GM21423 (cell line): ENCODE results near the gene COL27A1.

ENCODE experiments used
- ATAC-seq: cut with Tn5 transposase; IDR thresholded peaks from one replicate; pipeline ENCODE4 v1.9.1; 2021; ENCODE audit warnings: mild to moderate bottlenecking, moderate library complexity; ENCODE audit not compliant: unreplicated experiment

COL27A1 gene

DNA sequence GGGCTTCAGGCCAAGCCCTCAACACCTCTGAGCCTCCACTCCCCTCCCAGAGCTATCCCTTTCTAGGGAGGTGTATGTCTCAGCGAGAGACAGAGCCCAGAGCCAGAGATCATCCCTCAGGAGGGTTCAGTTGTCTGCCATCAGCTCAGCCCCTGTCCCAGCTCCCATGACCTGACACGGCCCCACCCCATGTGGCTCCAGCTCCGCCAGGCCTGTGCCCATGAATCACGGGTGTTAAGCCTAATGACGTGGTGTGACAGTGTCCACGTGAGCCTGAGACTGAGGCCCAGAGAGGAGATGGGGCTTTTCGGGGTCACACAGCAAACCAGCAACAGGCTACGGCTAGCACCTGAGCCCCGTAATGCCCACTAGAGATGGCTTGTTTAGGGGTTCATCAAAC is 106.7 kb downstream of the COL27A1 start:
- no peak for ATAC-seq

- ATAC-seq = no peak
These were observed 108.6 kb downstream of the COL27A1 start for GRCh38 chr9:114263853-114264510.

GRCh38 chr9:114264806-114265550 is 109.6 kb downstream of the COL27A1 start:
- no peak for ATAC-seq

DNA sequence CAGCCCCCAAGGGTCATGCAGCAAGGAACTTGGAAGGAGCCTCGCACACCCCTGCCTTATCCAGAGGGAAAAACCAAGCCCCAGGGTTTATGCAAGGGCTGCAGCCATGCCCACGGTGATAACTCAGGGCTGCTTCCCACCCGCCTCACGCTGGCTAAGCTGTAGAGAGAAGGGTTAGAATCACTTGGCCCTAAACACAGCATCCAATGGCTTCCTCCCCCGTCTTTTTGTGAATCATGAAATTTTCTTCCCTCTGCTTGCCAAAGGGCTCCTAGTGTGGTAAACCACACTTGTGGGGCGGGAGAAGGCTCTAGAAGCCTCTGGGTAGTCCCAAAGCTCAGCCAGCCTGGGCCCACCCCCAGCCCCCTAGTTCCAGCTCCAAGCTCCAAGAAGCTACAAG is 111.6 kb downstream of the COL27A1 start:
- ATAC-seq = no peak

DNA sequence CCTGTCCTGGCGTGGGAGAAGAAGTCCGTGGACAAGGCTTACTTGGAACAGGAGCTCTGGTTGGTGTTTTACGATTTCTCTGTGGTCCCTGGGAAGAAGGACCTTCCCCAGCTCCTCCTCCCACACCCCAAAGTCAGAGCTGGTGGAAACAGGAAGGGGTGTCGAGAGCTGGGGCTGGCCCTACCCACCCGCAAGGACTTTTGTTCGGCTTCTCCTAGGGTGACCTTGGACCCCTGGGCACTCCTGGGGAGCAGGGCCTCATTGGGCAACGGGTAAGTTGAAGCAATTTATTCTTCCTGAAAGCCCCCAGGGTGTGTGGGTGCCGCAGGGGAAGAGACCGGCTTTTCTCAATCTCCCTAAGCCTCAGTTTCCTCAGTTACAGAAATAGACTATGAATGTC is 113.7 kb downstream of the COL27A1 start:
- ATAC-seq = no peak

DNA sequence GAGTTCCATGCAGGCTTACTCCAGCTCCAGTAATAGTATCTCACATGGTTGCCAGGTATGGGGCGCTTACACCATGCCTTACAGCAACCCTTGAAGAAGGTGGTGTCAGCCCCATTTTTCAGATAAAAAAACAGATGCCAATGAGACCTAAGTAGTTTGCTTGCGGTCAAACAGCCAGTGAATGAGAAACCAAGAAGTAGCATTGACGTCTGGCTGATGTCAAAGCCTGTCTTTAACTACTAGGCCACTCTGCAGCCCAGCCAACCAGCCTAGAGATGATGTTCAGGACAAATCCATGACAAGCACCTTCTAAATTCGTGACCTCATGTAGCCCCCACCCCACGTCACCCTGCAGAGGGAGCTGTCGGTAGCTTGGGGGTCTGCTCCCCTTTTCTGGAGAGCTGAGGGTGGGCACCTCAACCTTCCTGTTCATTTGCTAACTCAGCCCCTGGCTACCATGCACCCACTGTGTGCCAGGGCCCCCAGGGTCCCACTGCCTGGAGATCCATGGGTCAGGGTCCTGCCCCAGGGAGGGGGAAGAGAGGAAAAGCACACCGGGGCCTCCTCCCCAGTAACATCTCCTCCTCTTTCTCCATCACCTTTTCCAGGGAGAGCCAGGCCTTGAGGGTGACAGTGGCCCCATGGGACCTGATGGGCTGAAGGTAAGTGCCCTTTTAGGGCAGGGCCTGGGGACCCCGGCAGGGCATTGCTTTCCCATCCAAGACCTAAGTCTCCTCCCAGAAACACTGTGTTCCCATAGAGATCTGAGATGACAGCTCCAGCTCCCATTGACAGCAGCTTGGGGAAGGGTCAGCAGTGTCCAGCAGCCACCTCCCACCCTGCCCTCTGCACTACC is 115.0 kb downstream of the COL27A1 start:
- no peak for ATAC-seq

- ATAC-seq = no peak
These were observed 116.5 kb downstream of the COL27A1 start for GRCh38 chr9:114271556-114272510.

GRCh38 chr9:114272739-114273431 is 117.5 kb downstream of the COL27A1 start:
- ATAC-seq = no peak

DNA sequence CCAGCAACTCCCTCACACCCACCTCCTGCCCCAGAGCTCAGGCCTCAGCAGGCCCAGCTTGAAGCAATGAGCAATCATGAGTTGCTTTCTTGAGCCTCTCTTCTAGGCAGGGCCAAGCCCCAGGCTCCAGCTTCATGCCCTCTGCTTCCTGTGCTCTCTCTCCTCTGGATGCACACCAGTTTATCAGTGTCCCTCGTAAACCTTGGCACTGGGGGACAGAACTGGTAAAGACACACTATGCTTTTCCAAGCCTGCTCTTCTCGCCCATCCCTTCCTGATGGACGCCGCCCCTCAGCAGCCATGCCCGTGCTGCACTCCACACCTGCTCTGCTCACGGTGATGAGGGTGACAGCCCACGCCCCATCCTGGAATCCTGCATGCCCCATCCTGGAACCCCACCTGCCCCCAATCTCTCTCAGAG is 118.1 kb downstream of the COL27A1 start:
- ATAC-seq = no peak

GRCh38 chr9:114274217-114274616 is 118.9 kb downstream of the COL27A1 start:
- no peak for ATAC-seq

GRCh38 chr9:114275246-114276004 is 120.1 kb downstream of the COL27A1 start:
- ATAC-seq = no peak

GRCh38 chr9:114276908-114277821 is 121.8 kb downstream of the COL27A1 start:
- no peak for ATAC-seq

- no peak for ATAC-seq
These were observed 123.0 kb downstream of the COL27A1 start for GRCh38 chr9:114278356-114278755.

DNA sequence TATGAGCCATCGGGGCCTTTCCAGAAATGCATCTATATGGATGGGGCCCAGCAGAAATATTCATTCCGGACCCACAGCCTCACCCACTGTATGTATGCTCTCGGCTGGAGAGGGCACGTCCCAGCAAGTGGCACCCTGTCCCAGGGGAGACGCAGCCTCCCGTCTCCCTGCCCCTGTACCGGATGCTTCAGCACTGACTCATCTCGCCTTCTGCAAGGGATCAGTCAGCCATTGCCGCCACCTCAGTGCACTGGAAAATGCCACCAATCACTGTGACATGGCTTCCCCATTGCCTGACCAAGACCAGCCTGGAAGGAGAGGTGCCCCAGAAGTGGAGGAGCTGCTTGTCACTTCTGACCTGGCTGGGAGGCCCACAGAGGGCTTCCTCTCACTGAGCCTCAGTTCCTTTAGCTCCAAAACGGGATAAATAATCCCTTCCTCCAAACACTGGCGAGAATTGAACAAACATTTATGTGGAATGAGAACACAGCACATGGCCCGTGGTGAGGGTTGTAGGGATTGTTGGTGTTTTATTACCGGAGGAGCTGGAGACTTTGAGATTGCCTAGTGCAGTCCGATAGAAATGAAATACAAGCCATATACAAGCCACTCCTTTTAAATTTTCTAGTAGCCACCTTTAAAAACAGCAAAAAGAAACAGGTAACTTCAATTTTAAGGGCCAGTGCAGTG is 123.7 kb downstream of the COL27A1 start:
- no peak for ATAC-seq

DNA sequence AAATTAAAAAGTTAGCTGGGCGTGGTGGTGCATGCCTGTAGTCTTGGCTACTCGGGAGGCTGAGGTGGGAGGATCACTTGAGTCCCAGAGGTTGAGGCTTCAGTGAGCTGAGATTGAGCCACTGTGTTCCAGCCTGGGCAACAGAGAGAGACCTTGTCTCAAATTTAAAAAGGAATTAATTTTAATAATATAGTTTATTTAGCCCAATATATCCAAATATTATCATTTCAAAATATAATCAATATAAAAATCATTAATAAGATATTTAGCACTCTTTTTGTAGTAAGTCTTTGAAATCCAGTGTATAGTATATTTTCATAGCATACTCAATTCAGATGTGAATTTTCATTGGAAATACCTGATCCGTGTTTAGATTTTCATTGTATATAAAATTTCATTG is 124.4 kb downstream of the COL27A1 start:
- ATAC-seq = no peak

DNA sequence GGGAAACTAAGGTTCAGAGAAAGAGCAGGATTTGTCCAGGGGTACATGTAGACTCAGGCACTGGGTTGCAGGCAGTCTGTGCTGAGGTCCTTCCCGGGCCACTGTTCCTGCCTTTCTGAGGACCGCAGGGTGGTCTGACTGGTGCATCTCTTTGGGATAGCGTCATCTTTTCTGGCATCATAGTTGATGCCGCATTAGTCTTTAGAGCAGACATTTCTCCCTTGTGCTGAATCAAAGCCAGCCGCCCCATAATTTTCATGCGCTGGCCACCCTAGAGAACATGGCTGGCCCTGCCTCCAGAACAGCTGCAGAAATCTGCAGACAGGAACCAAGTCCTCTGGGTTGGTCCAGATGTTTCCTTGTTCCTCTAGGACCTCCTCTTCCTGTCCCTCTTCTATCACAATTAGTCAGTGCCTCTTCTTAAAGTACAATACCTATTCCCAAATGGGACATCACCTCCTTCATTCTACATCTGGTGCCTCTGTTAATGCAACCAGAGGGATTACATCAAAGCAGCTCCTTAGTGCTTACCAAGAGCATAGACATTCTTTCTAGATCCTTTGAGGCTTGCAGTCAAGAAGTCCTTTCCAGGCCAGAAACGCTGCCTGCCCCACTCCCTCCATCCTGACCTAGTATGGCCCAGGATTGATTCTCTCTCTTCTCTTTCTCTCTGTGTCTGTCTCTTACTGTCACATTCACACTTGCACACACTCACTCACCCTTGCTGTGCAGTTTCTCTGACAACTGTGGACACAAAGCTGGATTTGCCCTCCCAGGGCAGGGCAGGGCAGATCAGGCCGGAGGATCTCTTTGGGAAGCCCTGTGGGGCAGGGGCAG is 125.5 kb downstream of the COL27A1 start:
- ATAC-seq = no peak
